ENCODE measurements around the gene CORO1C.

CORO1C gene

DNA sequence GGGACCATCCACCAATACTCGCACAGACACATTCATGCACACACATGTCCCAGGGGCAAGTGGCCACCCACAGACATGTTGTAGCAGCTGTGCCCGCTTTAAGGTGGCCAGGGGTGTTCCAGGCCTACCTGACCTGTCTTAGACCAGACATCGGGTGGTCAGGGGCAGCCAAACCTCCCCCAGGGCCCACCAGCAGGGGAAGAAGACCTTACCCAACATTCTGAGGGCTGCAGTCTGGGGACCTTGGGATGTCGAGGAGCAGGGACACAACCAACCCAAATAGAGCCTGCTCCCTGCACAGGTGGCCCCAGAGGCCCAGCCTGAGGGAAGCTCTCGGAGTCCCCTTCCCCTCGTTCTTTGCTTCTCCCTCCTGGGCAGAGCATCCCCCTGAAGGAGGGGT lies 131.8 kb downstream of the CORO1C start:
- DNase-seq (ENCODE audit: low read depth) = no peak

DNA sequence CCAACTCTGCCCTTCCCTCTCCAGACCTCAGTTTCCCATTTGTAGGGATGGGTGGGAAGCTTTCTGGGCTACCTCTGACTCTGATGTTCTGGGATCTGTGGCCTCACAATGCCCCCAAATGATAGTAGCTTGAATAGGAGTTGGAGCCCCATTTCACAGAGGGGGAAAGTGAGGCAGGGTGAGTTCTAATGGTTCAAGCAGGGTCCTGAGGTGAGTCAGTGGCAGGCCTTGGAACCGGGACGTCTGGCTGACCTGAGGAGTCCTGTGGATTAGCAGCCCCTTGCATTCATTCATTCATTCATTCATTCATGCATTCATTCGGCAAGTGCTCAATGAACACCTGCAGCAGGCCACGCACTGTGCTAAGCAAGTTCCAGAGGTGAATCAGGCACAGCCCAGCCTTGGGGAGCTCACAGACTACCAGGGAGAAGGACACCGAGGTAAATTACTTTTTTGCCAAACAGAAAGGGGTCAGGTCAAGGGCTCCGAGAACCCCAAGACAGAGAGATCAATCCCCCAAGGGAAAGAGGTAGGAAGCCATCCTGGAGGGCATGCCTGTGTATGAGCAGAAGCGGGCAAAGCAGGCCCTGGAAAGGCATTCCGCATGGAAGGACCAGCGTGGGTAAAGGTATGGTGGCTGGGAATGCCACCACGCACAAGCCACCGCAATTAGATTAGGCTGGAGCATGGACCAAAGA lies 132.6 kb downstream of the CORO1C start:
- no peak for DNase-seq (ENCODE audit: low read depth)

DNA sequence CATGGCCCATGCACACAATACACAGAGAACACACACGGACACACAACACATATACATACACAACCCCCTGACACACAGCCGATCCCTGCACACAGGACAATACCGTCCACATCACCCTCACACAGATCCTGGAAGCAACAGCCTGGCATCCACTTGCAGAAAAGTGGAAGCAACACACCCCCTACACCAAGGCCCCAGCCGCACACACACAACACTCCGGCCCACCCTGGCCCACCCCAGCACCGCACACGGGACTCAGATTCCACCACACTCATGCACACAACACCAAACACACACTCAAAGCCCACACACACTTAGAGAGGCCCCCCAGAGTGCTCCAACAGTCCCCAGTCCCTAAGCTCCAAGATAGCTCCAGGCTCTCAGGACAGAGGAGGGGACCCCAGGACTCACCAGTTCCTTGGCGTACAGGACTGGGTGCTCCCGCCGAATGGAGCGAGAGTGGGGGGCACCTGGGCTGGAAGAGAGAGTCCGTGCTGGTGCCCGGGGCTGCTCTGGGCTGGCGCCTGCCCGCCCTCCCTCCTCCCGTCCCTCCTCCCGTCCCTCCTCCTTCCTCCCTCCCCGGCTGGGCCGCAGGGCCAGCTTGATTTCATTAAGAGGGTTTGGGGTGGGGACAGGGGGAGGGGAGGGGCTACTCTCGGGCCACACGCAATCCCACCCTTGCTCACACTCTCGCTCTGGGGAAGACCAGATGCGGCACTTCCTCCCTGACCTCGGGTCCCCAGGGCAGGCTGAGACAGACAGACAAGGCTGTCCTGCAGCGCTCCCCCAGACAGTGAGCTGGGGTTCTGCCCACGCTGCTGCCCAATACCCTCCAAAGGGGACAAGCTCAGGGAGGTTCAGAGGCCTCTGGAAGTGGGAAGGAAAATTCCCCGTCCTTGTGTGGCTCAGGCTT lies 133.5 kb downstream of the CORO1C start, which contains the start of gene TMEM119:
TSS of gene TMEM119 (minus strand) at position 526 of the 913 bp plus-strand sequence. CDS start 5,701 bp downstream, outside the sequence.
- DNase-seq (ENCODE audit: low read depth) = no peak

DNA sequence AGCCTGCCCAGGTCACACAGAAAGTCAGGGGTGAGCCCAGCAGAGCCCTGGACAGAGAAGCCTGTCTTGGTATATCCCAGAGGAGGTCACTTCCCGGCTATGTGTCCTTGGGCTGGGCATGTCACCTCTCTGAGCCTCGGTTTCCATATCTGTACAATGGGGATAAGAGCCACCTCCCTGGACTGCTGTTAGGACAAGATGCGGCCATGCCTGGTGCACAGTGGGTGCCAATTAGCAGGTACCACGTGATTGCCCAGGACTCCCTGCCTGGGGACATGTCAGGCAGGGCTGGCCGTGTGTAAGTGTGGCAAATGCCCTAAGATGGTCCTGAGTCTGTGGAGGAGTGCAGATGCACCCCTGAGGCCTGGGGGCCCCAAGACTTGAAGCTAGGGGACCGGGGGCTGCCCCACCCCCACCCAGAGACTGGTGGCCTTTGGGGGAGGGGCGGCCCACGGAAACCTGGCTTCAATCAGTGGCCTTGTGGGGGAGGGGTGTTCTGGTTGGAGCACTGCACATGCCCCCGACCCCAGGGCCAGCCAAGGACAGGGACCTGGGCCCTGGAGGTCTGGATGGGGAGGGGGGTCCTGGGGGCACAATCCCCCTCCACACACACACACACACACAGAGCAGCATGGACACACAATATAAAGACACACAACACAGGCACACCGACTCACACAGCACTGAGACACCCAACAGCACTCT lies 134.3 kb downstream of the CORO1C start:
- no peak for DNase-seq (ENCODE audit: low read depth)

DNA sequence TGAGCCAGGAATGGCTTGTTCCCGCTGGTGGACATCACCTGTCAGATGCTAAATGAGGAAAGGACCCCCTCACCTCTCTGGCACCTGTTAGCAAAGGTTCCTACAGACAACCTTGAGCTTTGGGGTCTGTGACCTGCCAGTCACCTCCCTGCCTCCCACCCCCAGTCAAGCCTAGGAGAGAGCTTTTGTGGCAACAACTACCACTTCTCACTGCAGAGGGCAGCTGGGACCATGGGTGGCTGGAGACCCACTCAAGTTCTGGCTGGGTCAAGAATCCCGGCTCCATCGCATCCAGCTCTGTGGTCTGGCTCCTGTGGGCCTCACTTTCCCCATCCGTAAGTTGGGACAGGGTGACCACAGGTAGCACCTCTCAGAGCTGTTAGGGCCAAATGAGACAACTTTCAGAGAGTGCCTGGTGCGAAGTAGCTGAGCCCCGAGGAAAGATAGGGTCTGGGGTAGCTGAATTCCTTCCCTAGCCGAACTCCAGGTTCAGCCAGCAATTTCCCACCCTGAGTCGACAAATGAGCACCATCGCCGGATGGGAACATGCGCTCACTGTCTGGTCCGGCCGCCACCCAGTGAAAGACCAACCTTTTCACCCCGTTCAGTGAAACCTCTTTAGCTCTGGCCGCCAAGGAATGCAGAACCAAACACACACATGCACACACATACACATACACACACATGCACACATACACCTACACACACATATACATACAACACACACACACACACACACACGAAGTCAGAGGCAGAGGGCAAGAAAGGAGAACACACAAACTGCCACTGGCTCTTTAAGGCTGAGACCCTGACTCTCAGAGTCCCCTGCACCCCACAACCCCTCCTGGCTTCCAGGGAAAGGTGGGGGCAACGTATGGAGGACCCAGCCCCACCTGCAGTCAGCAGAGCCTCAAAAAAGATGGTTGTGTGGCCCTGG lies 135.3 kb downstream of the CORO1C start:
- DNase-seq (ENCODE audit: low read depth) = no peak
